Fibroblast of pulmonary artery (primary cell): ENCODE results near the gene PIP5KL1.

Source experiments
- DNase-seq: peaks from one replicate; pipeline ENCODE4 v3.0.0-alpha.2; 2010; ENCODE audit warnings: low read depth
- H3K4me3 ChIP-seq: replicated peaks from 2 replicates; pipeline ENCODE4 v1.5.1; 2011; ENCODE audit warnings: low read depth, mild to moderate bottlenecking, control low read depth, low read length, moderate library complexity
- CTCF ChIP-seq: IDR thresholded peaks from 2 replicates; pipeline ENCODE4 v1.5.1; 2011; ENCODE audit warnings: mild to moderate bottlenecking, control low read depth, low read length, inconsistent platforms; ENCODE audit errors: missing control alignments

Gene PIP5KL1

GRCh38 chr9:127954831-127955293 is 24.3 kb upstream of the PIP5KL1 start:
- no peak for TF ChIP-seq CTCF
- H3K4me3 ChIP-seq: no peak overlapping the region
- DNase-seq: no peak

- TF ChIP-seq CTCF: no peak
- H3K4me3 ChIP-seq: no peak overlapping the region
- no peak for DNase-seq
Observed at GRCh38 chr9:127953768-127954505, 23.4 kb upstream of the PIP5KL1 start.

- no peak for DNase-seq
- H3K4me3 ChIP-seq: no peak overlapping the region
- no peak for TF ChIP-seq CTCF
Observed at GRCh38 chr9:127953154-127953553, 22.6 kb upstream of the PIP5KL1 start.

- TF ChIP-seq CTCF: no peak
- H3K4me3 ChIP-seq: no peak overlapping the region
- no peak for DNase-seq
Observed at GRCh38 chr9:127950513-127951289, 20.1 kb upstream of the PIP5KL1 start.

- H3K4me3 ChIP-seq: no peak overlapping the region
- DNase-seq: no peak
- no peak for TF ChIP-seq CTCF
Observed at GRCh38 chr9:127949827-127950512, 19.4 kb upstream of the PIP5KL1 start.

GRCh38 chr9:127947841-127948710 is 17.5 kb upstream of the PIP5KL1 start:
- no peak for DNase-seq

More at GRCh38 chr9:127947841-127948710, 17.5 kb upstream of the PIP5KL1 start:
- TF ChIP-seq CTCF: no peak
- no peak overlapping the region for H3K4me3 ChIP-seq
